ENCODE data around the gene PFKL.
"Not testable (repeated sequence)": the region's sequence is repeated elsewhere in the genome, so short reads cannot be mapped to it uniquely, and the experiment has no call there.

PFKL gene

DNA sequence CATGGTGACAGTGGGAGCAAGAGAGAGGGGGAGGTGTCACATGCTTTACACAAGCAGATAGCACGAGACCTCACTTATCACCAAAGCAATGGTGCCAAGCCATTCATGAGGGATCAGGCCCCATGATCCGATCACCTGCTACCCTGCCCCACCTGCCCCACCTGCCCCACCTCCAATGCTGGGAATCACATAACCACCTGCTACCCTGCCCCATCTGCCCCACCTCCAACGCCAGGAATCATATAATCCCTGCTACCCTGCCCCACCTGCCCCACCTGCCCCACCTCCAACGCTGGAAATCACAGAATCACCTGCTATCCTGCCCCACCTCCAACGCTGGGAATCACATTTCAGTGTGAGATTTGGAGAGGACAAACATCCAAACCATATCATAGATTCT, 24.8 kb upstream of the PFKL start:
- no peak for DNase-seq (ENCODE audit: extremely low read depth in 1 of 2, low read depth in 1 of 2)

DNA sequence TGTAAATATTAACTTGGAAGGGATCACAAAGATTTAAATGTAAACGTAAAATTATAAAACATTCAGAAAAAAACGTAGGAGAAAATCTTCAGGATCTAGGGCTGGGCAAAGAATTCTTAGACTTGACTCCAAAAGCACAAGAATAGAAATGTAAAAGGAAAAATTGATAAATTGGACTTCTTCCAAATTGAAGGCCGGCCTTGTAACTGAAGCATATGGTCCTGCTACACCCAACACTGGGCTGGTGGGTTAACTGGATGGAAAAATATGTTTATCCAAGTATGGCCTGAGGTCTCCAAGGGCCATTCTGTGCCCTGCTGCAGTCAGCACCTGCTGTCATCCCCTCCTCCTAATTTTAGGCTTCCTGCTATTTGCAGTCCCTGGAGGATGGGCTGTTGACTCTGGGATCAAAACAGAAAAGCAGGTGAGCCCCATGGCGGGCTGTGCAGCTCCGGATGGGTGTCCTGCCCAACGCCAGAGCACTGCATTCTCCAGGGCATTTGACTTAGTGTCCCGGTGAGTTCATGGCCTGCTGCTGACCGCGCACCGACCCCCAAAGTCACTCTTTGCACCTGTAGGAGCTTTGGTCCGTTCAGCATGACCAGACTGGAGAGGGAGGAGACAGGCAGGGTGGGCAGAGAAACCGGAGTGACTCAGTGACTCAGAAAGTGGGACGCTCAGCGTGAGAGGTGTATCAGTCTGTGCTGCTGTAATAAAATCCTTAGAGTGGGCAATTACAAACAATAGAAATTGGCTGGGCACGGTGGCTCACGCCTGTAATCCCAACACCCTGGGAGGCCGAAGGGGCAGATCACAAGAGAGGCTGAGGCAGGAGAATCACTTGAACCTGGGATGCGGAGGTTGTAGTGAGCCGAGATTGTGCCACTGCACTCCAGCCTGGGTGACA, 20.2 kb upstream of the PFKL start:
- DNase-seq (ENCODE audit: extremely low read depth in 1 of 2, low read depth in 1 of 2) = no peak

DNA sequence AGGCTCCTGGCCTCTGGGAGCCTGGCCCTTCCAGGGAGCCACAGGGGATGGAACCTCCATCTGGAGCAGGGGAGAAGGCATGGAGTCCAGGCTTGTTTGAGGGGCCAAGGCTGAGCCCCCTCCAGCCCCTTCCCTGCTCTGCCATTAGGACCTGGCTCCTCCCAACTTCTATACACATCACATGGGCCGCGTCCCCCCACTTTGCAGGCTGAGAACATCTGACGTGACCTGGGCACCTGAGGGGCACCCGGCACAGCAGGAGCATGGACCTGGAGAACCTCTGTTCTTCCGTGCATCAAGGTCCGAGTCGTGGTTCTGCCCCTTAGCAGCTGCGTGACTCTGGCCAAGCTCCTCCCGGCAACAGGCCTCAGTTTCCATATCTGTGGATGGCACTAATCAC, 18.1 kb upstream of the PFKL start:
- DNase-seq (ENCODE audit: extremely low read depth in 1 of 2, low read depth in 1 of 2) = no peak

DNA sequence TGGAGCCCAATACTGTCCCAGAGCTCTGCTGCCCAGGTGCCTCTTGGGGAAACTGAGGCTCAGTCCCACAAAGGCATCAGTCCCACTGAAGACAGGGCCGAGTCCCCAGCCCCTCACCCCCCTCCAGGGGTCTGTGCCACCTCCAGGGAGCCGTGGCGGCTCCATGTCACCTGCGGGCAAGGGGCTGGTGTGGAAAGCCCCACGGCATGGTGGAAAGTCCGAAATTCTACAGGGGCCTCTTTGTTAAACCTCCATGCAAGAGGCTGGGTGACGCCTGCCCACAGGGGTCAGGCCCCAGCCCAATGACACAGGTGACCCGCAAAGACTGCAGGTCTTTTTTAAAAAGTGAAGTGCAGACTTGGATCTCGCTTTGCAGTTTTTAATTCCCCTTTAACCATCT, 17.5 kb upstream of the PFKL start:
- no peak for DNase-seq (ENCODE audit: extremely low read depth in 1 of 2, low read depth in 1 of 2)

DNA sequence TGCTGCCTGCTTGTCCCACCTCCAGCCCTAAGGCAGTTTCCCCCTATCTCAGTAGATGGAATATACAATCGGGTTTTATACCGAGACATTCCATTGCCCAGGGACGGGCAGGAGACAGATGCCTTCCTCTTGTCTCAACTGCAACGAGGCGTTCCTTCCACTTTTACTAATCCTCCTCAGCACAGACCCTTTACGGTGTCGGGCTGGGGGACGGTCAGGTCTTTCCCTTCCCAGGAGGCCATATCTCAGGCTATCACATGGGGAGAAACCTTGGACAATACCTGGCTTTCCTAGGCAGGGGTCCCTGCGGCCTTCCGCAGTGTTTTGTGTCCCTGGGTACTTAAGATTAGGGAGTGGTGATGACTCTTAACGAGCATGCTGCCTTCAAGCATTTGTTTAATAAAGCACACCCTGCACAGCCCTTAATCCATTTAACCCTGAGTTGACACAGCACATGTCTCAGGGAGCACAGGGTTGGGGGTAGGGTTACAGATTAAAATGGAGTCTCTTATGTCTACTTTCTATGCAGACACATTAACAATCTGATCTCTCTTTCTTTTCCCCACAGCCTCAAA, 16.6 kb upstream of the PFKL start:
- not testable (repeated sequence) for DNase-seq (ENCODE audit: extremely low read depth in 1 of 2, low read depth in 1 of 2)

DNA sequence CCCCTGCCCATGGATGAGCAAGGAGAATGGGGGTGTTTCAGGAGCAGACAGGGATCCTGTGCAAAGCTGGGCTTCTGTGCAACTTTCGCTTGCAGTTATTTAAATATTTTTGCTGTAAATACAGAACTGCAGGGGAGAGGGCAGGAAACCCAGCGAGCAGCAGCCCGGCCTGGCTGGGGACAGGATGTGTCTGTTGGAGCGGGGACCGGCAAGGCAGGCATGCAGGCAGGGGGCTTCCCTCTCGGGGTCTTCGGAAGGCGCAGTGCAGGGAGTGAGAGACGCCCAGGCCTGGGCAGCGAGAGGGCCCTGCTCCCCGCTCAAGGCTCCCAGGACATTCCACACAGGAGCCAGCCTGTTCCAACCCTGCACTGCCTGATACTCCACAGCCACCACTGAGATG, 15.9 kb upstream of the PFKL start:
- no peak for DNase-seq (ENCODE audit: extremely low read depth in 1 of 2, low read depth in 1 of 2)

DNA sequence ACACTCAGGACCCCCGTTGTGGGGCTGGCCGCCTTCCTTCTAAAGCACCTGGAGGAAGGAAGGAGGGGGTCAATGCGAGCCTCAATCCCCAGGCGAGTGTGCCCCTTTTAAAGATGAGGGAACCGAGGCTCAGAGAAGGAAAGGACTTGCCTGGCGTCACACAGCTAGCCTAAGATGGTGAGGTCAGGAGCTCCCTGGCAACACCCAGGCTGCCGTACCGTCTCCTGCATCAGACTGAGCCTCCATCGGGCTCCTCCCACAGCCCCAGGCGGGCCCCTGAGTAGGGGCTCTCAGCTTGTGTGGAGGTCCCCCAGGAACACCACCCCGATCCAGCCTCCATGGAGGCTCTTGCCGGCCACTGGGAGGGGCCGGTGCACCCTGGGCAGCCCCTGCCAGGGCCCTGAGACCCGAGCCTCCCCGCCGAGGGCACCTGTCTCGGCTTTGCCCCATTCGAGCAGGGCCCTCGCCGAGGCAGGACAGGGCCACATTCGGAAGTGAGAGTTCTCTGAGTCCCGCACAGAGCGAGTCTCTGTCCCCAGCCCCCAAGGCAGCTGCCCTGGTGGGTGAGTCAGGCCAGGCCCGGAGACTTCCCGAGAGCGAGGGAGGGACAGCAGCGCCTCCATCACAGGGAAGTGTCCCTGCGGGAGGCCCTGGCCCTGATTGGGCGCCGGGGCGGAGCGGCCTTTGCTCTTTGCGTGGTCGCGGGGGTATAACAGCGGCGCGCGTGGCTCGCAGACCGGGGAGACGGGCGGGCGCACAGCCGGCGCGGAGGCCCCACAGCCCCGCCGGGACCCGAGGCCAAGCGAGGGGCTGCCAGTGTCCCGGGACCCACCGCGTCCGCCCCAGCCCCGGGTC, 14.5 kb upstream of the PFKL start, which contains the start of gene AIRE:
AIRE (plus strand) TSS at position 739 of the 855 bp plus-strand sequence. CDS start 131 bp downstream, outside the sequence.
- DNase-seq (ENCODE audit: extremely low read depth in 1 of 2, low read depth in 1 of 2) = no peak

DNA sequence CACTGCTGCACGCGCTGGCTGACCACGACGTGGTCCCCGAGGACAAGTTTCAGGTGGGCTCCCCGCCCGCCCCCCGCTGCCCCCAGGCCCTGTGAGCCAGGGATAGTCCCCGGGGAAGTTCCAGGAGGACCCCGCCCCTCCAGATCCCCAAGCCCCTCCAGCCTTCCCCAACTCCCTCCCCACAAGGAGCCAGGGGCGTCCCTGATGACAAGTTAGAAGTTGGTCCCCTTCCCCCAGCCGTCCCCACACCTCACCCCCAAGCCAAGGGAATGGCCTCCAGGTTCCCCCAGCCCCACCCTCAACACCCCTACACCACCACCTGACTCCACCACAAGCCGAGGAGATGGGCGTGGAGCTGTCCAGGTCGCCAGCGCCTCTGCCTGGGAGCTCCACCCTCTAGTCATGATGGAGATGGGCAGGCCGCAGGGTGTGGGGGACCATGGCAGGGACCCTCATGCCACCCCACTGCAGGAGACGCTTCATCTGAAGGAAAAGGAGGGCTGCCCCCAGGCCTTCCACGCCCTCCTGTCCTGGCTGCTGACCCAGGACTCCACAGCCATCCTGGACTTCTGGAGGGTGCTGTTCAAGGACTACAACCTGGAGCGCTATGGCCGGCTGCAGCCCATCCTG, 13.7 kb upstream of the PFKL start:
- DNase-seq (ENCODE audit: extremely low read depth in 1 of 2, low read depth in 1 of 2) = no peak

DNA sequence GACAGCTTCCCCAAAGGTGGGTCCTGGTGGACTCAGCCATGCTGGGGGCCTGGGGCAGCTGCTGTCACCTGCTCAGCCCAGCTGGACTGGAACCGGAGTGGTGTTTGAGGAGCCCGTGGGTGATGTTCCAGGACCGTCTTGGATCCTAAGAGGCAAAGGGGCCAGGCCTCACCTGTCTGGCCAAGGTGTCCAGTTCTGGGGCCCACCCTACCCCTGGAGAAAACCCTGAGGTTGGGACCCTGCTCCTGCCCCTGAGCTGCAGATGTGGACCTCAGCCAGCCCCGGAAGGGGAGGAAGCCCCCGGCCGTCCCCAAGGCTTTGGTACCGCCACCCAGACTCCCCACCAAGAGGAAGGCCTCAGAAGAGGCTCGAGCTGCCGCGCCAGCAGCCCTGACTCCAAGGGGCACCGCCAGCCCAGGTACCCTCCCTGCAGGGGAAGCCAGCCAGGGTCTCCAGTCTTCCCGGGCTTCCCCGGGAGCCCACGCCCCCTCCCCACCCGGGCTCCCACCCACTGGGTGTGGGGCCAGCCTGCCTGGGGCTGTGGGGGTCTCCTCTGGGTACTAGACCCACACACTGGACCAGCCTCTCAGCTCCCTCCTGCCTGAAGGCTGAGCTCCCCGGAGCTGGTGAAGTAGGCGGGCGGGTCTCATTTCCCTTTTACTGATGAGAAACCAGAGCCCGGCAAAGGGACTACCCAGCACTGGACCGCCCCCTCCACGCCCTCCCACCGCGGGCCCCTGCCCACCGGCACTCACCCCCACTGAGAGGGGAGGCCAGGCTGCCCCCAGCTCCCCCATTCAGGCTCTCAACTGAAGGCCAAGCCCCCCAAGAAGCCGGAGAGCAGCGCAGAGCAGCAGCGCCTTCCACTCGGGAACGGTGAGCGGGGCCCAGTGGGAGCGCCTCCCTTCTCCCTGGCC, 12.9 kb upstream of the PFKL start:
- no peak for DNase-seq (ENCODE audit: extremely low read depth in 1 of 2, low read depth in 1 of 2)

DNA sequence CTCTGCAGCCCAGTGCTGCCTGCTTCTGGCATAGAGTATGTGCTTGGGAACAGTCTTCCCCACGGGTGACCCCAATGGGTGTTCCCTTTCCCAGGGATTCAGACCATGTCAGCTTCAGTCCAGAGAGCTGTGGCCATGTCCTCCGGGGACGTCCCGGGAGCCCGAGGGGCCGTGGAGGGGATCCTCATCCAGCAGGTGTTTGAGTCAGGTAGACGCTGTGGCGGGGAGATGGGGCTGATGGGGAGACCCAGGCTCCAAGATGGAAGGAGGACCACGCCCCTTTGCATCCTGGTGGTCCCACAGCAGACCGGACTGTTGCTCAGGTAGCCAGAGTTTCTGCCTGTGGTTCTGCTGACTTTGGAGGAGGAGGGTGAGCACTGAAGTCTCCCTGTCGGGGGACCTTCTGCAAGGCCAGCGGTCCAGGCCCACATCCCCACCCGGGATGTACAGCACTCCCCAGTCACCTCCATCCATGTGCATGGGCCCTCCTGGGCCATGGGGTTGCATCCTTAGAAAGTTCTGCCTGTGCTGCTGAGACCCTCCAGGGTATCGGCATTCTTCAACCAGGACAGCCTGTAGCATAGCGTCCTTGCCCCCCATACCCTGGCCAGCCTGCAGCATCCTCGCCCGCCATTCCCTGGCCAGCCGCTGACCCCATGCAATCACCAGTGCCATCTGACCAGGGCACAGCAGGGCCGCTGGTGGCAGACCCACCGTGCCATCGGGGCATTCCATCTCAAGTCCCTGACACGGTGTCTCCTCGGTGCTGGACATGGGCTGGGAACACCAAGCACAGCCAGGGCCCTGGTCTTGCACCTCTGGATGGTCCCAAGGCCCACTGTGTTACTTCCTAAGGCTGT, 11.4 kb upstream of the PFKL start:
- no peak for DNase-seq (ENCODE audit: extremely low read depth in 1 of 2, low read depth in 1 of 2)

DNA sequence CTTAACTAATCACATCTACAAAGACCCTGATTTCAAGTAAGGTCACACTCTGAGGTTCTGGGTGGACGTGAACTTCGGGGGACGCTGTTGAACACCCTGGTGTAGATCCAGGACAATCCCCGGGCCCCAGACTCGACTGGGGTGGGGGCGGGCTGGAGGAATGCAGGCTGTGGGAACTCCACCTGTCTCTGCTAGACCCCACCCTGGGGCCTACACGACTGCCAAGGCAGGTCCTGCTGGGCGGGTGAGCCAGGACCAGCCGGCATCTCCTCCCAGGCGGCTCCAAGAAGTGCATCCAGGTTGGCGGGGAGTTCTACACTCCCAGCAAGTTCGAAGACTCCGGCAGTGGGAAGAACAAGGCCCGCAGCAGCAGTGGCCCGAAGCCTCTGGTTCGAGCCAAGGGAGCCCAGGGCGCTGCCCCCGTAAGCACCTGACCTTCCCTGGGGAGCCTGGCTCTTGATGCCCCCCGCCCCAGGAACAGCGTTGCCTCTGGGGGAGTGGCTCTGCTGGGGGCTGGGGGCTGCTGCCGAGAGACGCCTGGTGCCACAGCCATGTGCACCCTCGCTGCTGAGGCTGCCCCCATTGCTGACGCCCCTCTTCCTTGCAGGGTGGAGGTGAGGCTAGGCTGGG, 10.4 kb upstream of the PFKL start:
- no peak for DNase-seq (ENCODE audit: extremely low read depth in 1 of 2, low read depth in 1 of 2)

DNA sequence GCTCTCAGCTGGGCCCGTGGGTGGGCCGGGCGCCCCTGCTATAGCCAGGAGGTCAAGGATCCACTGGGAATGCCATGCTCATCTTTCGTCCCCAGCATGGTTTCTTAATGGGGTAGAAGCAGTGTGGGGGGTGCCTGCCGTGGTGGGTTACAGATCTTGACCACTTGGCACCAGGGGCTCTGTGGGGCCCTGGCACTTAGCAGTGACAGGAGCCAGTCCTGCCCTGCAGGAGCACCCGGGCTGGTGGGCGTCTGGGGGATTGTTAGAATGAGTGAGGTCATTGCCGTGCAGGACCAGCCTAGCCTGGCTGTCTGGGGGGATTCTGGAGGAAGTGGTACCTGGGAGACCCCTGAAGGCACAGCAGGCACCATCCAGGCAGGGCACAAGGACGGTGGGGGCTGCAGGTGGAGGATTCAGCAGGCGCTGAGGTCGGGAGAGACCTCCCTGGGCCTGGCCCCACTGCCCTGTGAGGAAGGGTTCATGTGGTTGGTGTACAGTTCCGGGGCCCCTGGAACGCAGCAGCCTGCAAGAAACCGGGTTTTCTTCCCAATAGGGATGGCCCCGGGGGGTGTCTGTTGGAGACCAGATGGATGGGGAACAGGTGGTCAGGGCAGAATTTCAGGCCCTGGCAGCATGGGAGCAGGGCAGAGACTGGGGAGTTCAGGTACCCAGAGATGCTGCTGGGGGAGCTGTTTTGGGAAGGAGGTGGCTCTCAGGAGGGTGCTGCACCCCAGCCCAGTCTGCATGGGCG, 9.4 kb upstream of the PFKL start:
- no peak for DNase-seq (ENCODE audit: extremely low read depth in 1 of 2, low read depth in 1 of 2)

DNA sequence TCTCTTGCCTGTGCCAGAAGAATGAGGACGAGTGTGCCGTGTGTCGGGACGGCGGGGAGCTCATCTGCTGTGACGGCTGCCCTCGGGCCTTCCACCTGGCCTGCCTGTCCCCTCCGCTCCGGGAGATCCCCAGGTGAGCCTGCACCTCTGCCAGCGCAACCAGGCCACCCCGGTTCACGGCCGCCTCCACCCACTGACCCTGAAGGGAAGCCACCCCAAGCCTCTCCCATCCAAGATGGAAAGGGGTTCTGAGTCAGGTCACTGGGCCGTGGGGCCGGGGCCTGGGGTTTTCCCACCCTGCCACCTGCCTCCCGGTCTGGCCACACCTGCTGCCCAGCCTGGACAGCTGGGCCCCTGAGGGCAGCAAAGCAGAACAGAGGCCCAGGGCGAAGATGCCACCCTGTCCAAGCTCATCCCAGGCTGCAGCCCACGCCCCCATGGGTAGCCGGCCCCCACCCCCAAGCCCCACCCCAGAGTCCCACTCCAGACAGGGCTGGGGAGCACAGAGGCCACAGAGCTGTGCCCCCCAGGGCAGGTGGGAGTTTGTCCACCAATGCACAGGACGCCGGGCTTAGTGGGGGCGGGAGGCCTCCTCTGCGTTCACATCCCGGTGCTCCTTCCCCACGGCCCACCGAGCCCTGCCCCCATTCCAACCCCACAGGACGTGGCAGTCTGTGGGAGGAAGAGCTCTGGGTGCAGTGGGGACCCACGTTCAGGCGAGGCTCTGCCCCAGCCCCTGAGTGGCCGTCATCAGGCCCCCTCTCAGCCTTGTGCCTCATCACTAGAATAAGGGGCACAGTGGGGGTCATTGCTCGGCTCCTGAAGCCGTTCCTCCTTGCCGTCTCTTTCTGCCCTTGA, 8.5 kb upstream of the PFKL start:
- no peak for DNase-seq (ENCODE audit: extremely low read depth in 1 of 2, low read depth in 1 of 2)

DNA sequence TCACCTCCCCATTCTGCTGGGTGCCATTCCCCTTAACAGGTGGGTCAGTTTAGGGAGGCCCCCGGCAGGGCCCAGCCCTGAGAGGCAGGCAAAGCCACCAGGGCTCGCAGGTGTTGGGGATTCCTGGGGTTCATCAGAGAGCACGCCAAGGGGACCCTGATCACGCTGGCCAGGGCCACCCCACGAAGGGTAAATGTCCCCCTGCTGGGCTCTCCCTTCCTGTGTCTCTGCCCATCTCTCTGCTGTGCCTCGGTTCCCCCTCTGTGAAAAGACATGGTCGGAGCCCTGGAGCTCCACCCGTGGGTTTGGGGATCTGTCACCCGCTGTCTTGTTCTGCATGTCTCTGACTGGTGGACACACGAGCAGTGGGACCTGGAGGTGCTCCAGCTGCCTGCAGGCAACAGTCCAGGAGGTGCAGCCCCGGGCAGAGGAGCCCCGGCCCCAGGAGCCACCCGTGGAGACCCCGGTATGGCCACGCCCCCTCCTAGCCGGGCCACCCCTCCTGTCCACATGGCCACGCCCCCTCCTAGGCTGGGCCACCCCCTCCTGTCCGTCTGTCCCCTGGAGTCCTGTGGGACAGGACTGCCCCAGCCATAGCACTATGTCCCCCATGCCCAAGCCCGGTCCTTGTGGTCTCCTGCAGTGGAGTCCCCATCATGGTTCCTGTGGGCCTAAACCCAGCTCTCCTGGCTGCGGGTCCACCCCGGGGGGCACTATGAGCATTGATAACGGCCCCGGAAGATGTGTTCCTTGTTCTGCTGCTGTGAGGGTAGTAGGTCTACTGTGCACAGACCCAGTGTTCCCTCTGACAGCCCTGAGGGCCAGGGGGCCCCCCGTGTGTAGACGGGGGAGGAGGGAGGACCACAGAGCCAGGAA, 7.7 kb upstream of the PFKL start:
- DNase-seq (ENCODE audit: extremely low read depth in 1 of 2, low read depth in 1 of 2) = no peak

DNA sequence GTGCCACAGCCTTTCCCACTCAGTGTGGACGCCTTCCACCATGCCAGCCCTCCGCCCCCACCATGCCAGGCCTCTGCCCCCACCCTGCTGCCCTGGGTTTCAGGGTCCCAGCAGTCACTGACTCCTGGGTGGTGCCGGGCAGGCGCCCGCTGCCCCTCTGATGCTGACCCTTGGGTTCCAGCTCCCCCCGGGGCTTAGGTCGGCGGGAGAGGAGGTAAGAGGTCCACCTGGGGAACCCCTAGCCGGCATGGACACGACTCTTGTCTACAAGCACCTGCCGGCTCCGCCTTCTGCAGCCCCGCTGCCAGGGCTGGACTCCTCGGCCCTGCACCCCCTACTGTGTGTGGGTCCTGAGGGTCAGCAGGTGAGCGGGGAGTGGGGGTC, 7.0 kb upstream of the PFKL start:
- no peak for DNase-seq (ENCODE audit: extremely low read depth in 1 of 2, low read depth in 1 of 2)
